Measurements from ENCODE around the gene ABCA2.

Gene ABCA2

GRCh38 chr9:137044037-137044436 is 16.0 kb upstream of the ABCA2 start:
- H3K9ac ChIP-seq (ENCODE audit: low read depth, low read length) = no peak overlapping the region
- H3K36me3 ChIP-seq (ENCODE audit: control insufficient read depth, insufficient read depth, low read length) = peaks cover 9% of the 10 kb centered on the region
- H3K9me3 ChIP-seq (ENCODE audit: control insufficient read depth, insufficient read depth, low read length) = no peaks in the 10 kb centered on the region
- peaks cover 30% of the 10 kb centered on the region for H3K27me3 ChIP-seq (ENCODE audit: control insufficient read depth, insufficient read depth, low read length)
- H3K4me3 ChIP-seq (ENCODE audit: low read depth, low read length) = no peak overlapping the region
- H3K27ac ChIP-seq (ENCODE audit: low read depth, low read length) = no peak overlapping the region
- H3K4me1 ChIP-seq (ENCODE audit: control insufficient read depth, insufficient read depth, low read length) = 0 out of 2 replicates have a peak, but pooled peaks cover 3% of the 10 kb centered on the region

GRCh38 chr9:137042751-137043727 is 15.0 kb upstream of the ABCA2 start:
- peaks cover 26% of the 10 kb centered on the region for H3K27me3 ChIP-seq (ENCODE audit: control insufficient read depth, insufficient read depth, low read length)
- 0 out of 2 replicates have a peak, but pooled peaks cover 3% of the 10 kb centered on the region for H3K4me1 ChIP-seq (ENCODE audit: control insufficient read depth, insufficient read depth, low read length)

GRCh38 chr9:137041124-137041523 is 13.1 kb upstream of the ABCA2 start:
- H3K9me3 ChIP-seq (ENCODE audit: control insufficient read depth, insufficient read depth, low read length) = no peaks in the 10 kb centered on the region
- H3K27ac ChIP-seq (ENCODE audit: low read depth, low read length) = no peak overlapping the region
- H3K27me3 ChIP-seq (ENCODE audit: control insufficient read depth, insufficient read depth, low read length) = peaks cover 11% of the 10 kb centered on the region
- peaks cover 11% of the 10 kb centered on the region for H3K36me3 ChIP-seq (ENCODE audit: control insufficient read depth, insufficient read depth, low read length)
- no peak overlapping the region for H3K9ac ChIP-seq (ENCODE audit: low read depth, low read length)
- H3K4me3 ChIP-seq (ENCODE audit: low read depth, low read length) = no peak overlapping the region
- 0 out of 2 replicates have a peak, but pooled peaks cover 3% of the 10 kb centered on the region for H3K4me1 ChIP-seq (ENCODE audit: control insufficient read depth, insufficient read depth, low read length)

More at GRCh38 chr9:137042751-137043727, 15.0 kb upstream of the ABCA2 start:
- Histone ChIP-seq H3K27ac (ENCODE audit: low read depth, low read length) (no peak overlapping the region), H3K36me3 (ENCODE audit: control insufficient read depth, insufficient read depth, low read length) (peaks cover 11% of the 10 kb centered on the region), H3K9ac (ENCODE audit: low read depth, low read length) (no peak overlapping the region), H3K4me3 (ENCODE audit: low read depth, low read length) (no peak overlapping the region), H3K9me3 (ENCODE audit: control insufficient read depth, insufficient read depth, low read length) (no peaks in the 10 kb centered on the region)

- Histone ChIP-seq H3K9ac (ENCODE audit: low read depth, low read length) (no peak overlapping the region), H3K4me3 (ENCODE audit: low read depth, low read length) (no peak overlapping the region), H3K4me1 (ENCODE audit: control insufficient read depth, insufficient read depth, low read length) (0 out of 2 replicates have a peak, but pooled peaks cover 3% of the 10 kb centered on the region), H3K27ac (ENCODE audit: low read depth, low read length) (no peak overlapping the region), H3K27me3 (ENCODE audit: control insufficient read depth, insufficient read depth, low read length) (peaks cover 11% of the 10 kb centered on the region), H3K9me3 (ENCODE audit: control insufficient read depth, insufficient read depth, low read length) (no peaks in the 10 kb centered on the region), H3K36me3 (ENCODE audit: control insufficient read depth, insufficient read depth, low read length) (peaks cover 11% of the 10 kb centered on the region)
Observed at GRCh38 chr9:137040568-137040967, 12.5 kb upstream of the ABCA2 start.

GRCh38 chr9:137039611-137040366 is 11.8 kb upstream of the ABCA2 start:
- Histone ChIP-seq H3K4me3 (ENCODE audit: low read depth, low read length) (no peak overlapping the region), H3K27me3 (ENCODE audit: control insufficient read depth, insufficient read depth, low read length) (peaks cover 4% of the 10 kb centered on the region), H3K4me1 (ENCODE audit: control insufficient read depth, insufficient read depth, low read length) (0 out of 2 replicates have a peak, but pooled peaks cover under 1% of the 10 kb centered on the region), H3K27ac (ENCODE audit: low read depth, low read length) (no peak overlapping the region), H3K36me3 (ENCODE audit: control insufficient read depth, insufficient read depth, low read length) (peaks cover 11% of the 10 kb centered on the region), H3K9ac (ENCODE audit: low read depth, low read length) (no peak overlapping the region), H3K9me3 (ENCODE audit: control insufficient read depth, insufficient read depth, low read length) (no peaks in the 10 kb centered on the region)

GRCh38 chr9:137038916-137039315 is 10.9 kb upstream of the ABCA2 start:
- no peak overlapping the region for H3K9ac ChIP-seq (ENCODE audit: low read depth, low read length)
- no peaks in the 10 kb centered on the region for H3K27me3 ChIP-seq (ENCODE audit: control insufficient read depth, insufficient read depth, low read length)
- H3K4me1 ChIP-seq (ENCODE audit: control insufficient read depth, insufficient read depth, low read length) = no peaks in the 10 kb centered on the region
- H3K27ac ChIP-seq (ENCODE audit: low read depth, low read length) = no peak overlapping the region
- H3K4me3 ChIP-seq (ENCODE audit: low read depth, low read length) = no peak overlapping the region
- no peaks in the 10 kb centered on the region for H3K9me3 ChIP-seq (ENCODE audit: control insufficient read depth, insufficient read depth, low read length)
- peaks cover 11% of the 10 kb centered on the region for H3K36me3 ChIP-seq (ENCODE audit: control insufficient read depth, insufficient read depth, low read length)

GRCh38 chr9:137037483-137037882 is 9.4 kb upstream of the ABCA2 start:
- H3K9me3 ChIP-seq (ENCODE audit: control insufficient read depth, insufficient read depth, low read length) = no peaks in the 10 kb centered on the region
- peaks cover 11% of the 10 kb centered on the region for H3K36me3 ChIP-seq (ENCODE audit: control insufficient read depth, insufficient read depth, low read length)
- no peak overlapping the region for H3K9ac ChIP-seq (ENCODE audit: low read depth, low read length)
- no peak overlapping the region for H3K27ac ChIP-seq (ENCODE audit: low read depth, low read length)
- H3K27me3 ChIP-seq (ENCODE audit: control insufficient read depth, insufficient read depth, low read length) = no peaks in the 10 kb centered on the region
- no peak overlapping the region for H3K4me3 ChIP-seq (ENCODE audit: low read depth, low read length)
- H3K4me1 ChIP-seq (ENCODE audit: control insufficient read depth, insufficient read depth, low read length) = no peaks in the 10 kb centered on the region

GRCh38 chr9:137037035-137037434 is 9.0 kb upstream of the ABCA2 start:
- Histone ChIP-seq H3K27me3 (ENCODE audit: control insufficient read depth, insufficient read depth, low read length) (no peaks in the 10 kb centered on the region), H3K36me3 (ENCODE audit: control insufficient read depth, insufficient read depth, low read length) (peaks cover 11% of the 10 kb centered on the region), H3K4me3 (ENCODE audit: low read depth, low read length) (no peak overlapping the region), H3K4me1 (ENCODE audit: control insufficient read depth, insufficient read depth, low read length) (no peaks in the 10 kb centered on the region), H3K9ac (ENCODE audit: low read depth, low read length) (no peak overlapping the region), H3K27ac (ENCODE audit: low read depth, low read length) (no peak overlapping the region), H3K9me3 (ENCODE audit: control insufficient read depth, insufficient read depth, low read length) (no peaks in the 10 kb centered on the region)

GRCh38 chr9:137035937-137036336 is 7.9 kb upstream of the ABCA2 start:
- H3K27me3 ChIP-seq (ENCODE audit: control insufficient read depth, insufficient read depth, low read length) = no peaks in the 10 kb centered on the region
- H3K9ac ChIP-seq (ENCODE audit: low read depth, low read length) = no peak overlapping the region
- H3K27ac ChIP-seq (ENCODE audit: low read depth, low read length) = no peak overlapping the region
- peaks cover 11% of the 10 kb centered on the region for H3K36me3 ChIP-seq (ENCODE audit: control insufficient read depth, insufficient read depth, low read length)
- no peaks in the 10 kb centered on the region for H3K9me3 ChIP-seq (ENCODE audit: control insufficient read depth, insufficient read depth, low read length)
- H3K4me3 ChIP-seq (ENCODE audit: low read depth, low read length) = no peak overlapping the region
- H3K4me1 ChIP-seq (ENCODE audit: control insufficient read depth, insufficient read depth, low read length) = no peaks in the 10 kb centered on the region

GRCh38 chr9:137035507-137035834 is 7.4 kb upstream of the ABCA2 start:
- H3K4me3 ChIP-seq (ENCODE audit: low read depth, low read length) = no peak overlapping the region
- no peaks in the 10 kb centered on the region for H3K4me1 ChIP-seq (ENCODE audit: control insufficient read depth, insufficient read depth, low read length)
- H3K9ac ChIP-seq (ENCODE audit: low read depth, low read length) = no peak overlapping the region
- peaks cover 11% of the 10 kb centered on the region for H3K36me3 ChIP-seq (ENCODE audit: control insufficient read depth, insufficient read depth, low read length)
- H3K27ac ChIP-seq (ENCODE audit: low read depth, low read length) = no peak overlapping the region
- H3K27me3 ChIP-seq (ENCODE audit: control insufficient read depth, insufficient read depth, low read length) = no peaks in the 10 kb centered on the region
- H3K9me3 ChIP-seq (ENCODE audit: control insufficient read depth, insufficient read depth, low read length) = no peaks in the 10 kb centered on the region

All from HUES48 (cell line).